SK-N-SH treated with all-trans-retinoic acid at 6 μM for 48 hours (cell line): ENCODE measurements around the gene ZNF322.

Experiments used
- PPARA ChIP-seq: fragments of 250-450 bp; sonication (Bioruptor Pico); IDR thresholded peaks from 2 replicates; pipeline ENCODE4 v1.5.0; 2020; ENCODE audit warnings: mild to moderate bottlenecking, borderline replicate concordance
- TF ChIP-seq, protein P1 (sequence below): fragments of 250-450 bp; sonication (Bioruptor Pico); IDR thresholded peaks from 2 replicates; pipeline ENCODE4 v1.8.0; 2020; ENCODE audit warnings: mild to moderate bottlenecking, moderate library complexity, borderline replicate concordance
- TF ChIP-seq, protein P2 (sequence below): fragments of 250-450 bp; sonication (Bioruptor Pico); IDR thresholded peaks from 2 replicates; pipeline ENCODE4 v1.5.1; 2020; ENCODE audit warnings: low read depth, mild to moderate bottlenecking, moderate library complexity

GRCh38 chr6:26597821-26598220 lies 61.7 kb downstream of the ZNF322 start:
- TF ChIP-seq, protein P1, sequence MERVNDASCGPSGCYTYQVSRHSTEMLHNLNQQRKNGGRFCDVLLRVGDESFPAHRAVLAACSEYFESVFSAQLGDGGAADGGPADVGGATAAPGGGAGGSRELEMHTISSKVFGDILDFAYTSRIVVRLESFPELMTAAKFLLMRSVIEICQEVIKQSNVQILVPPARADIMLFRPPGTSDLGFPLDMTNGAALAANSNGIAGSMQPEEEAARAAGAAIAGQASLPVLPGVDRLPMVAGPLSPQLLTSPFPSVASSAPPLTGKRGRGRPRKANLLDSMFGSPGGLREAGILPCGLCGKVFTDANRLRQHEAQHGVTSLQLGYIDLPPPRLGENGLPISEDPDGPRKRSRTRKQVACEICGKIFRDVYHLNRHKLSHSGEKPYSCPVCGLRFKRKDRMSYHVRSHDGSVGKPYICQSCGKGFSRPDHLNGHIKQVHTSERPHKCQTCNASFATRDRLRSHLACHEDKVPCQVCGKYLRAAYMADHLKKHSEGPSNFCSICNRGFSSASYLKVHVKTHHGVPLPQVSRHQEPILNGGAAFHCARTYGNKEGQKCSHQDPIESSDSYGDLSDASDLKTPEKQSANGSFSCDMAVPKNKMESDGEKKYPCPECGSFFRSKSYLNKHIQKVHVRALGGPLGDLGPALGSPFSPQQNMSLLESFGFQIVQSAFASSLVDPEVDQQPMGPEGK (CRISPR knock-in tag) = no peak
- TF ChIP-seq, protein P2, sequence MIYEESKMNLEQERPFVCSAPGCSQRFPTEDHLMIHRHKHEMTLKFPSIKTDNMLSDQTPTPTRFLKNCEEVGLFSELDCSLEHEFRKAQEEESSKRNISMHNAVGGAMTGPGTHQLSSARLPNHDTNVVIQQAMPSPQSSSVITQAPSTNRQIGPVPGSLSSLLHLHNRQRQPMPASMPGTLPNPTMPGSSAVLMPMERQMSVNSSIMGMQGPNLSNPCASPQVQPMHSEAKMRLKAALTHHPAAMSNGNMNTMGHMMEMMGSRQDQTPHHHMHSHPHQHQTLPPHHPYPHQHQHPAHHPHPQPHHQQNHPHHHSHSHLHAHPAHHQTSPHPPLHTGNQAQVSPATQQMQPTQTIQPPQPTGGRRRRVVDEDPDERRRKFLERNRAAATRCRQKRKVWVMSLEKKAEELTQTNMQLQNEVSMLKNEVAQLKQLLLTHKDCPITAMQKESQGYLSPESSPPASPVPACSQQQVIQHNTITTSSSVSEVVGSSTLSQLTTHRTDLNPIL (CRISPR knock-in tag) = no peak
- no peak for TF ChIP-seq PPARA (CRISPR knock-in tag)
